Gastroesophageal sphincter (tissue), 4 donors: Measurements from ENCODE around the gene CCDC172. TPM values are rescaled to one million over a fixed set of nuclear protein-coding genes. Genes with fewer than 3 reads are reported as not detected.

Experiments
- small RNA-seq, 4 donors: library from RNA; depleted of rRNA; stranded (forward); fragments of <200 nt; gene quantifications; one replicate each; pipeline ENCODE3, GENCODE V24; 2016
- total RNA-seq, 4 donors: library from RNA; depleted of rRNA; stranded (reverse); fragments of >200 nt; gene quantifications; one replicate each; pipeline ENCODE4 v1.1.0, GENCODE V29; 2016

Gene CCDC172
- total RNA-seq, 4 donors from 2014 or later = not detected

Small RNA genes within 50 kb of the gene (small RNA-seq; reads per million reads assigned to genes)
- gene SNRPGP6 = 0 reads per million in 4 donors

Other genes starting within 250 kb of the CCDC172 start
- gene GFRA1, start 51.2 kb upstream of the CCDC172 start, total RNA-seq = 10 to 100 TPM; 21.0 to 62.5 (median 59.3) TPM
- under 1 TPM in 1 of 4 donors, not detected in 3; 0.30 TPM for gene PNLIPRP3, start 103.4 kb downstream of the CCDC172 start, total RNA-seq
- not detected for gene PNLIP, start 221.5 kb downstream of the CCDC172 start, total RNA-seq